H1 (cell line): ENCODE results near the gene HSF2.

Experiments
- CBX8 ChIP-seq: fragments of 300-800, 300-1000 bp; sonication (generic); IDR thresholded peaks from 2 replicates; pipeline ENCODE4 v1.7.1; 2016; ENCODE audit warnings: low read depth, low read length, borderline replicate concordance
- EP300 ChIP-seq, 2 experiments: IDR thresholded peaks; 1 replicate in 1 of 2; 2 replicates in 1 of 2; pipeline ENCODE4 v1.6.1; 2011 to 2012; ENCODE audit warnings: low read depth in 2 of 2, low read length in 2 of 2, mild to moderate bottlenecking in 2 of 2, borderline replicate concordance in 1 of 2, inconsistent platforms in 1 of 2, moderate library complexity in 1 of 2
- EZH2 ChIP-seq: fragments of 200-600 bp; sonication (generic); IDR thresholded peaks from 2 replicates; pipeline ENCODE4 v1.7.1; 2012; ENCODE audit warnings: low read depth, mild to moderate bottlenecking, moderate library complexity, low read length, inconsistent platforms; ENCODE audit not compliant: severe bottlenecking
- GABPA ChIP-seq: IDR thresholded peaks from 2 replicates; pipeline ENCODE4 v1.6.1; 2011; ENCODE audit warnings: mild to moderate bottlenecking, low read length, moderate library complexity, borderline replicate concordance; ENCODE audit not compliant: insufficient read depth
- MAFK ChIP-seq: IDR thresholded peaks from 2 replicates; pipeline ENCODE4 v1.6.1; 2012; ENCODE audit warnings: low read depth, mild to moderate bottlenecking, improper control_type of control experiment, low read length
- PHF8 ChIP-seq: fragments of 200-600 bp; sonication (generic); conservative IDR thresholded peaks from 2 replicates; pipeline ENCODE4 v1.7.1; 2012; ENCODE audit warnings: low read depth, mild to moderate bottlenecking, inconsistent platforms, low read length, moderate library complexity
- POLR2A ChIP-seq, 2 experiments: IDR thresholded peaks; 1 replicate in 1 of 2; 2 replicates in 1 of 2; pipeline ENCODE4 v1.6.1; 2011; ENCODE audit warnings: low read depth in 2 of 2, low read length in 2 of 2, mild to moderate bottlenecking in 2 of 2; ENCODE audit errors: control extremely low read depth in 1 of 2
- POLR2AphosphoS5 ChIP-seq: IDR thresholded peaks from 2 replicates; pipeline ENCODE4 v1.6.1; 2011; ENCODE audit warnings: low read depth, low read length
- TAF7 ChIP-seq: optimal IDR thresholded peaks from 2 replicates; pipeline ENCODE3; 2011; ENCODE audit warnings: low read depth, mild to moderate bottlenecking, inconsistent platforms, low read length, moderate library complexity, borderline replicate concordance
- TBP ChIP-seq: IDR thresholded peaks from 2 replicates; pipeline ENCODE4 v1.6.1; 2011; ENCODE audit warnings: low read depth, low read length, improper control_type of control experiment
- TF ChIP-seq, protein P1 (sequence below), 3 experiments: IDR thresholded peaks; 1 replicate in 2 of 3; 2 replicates in 1 of 3; pipeline versions ENCODE4 v1.5.1 to v1.6.1; 2011; ENCODE audit warnings: low read length in 3 of 3, mild to moderate bottlenecking in 3 of 3, inconsistent platforms in 2 of 3, low read depth in 1 of 3, moderate library complexity in 1 of 3; ENCODE audit not compliant: insufficient read depth in 1 of 3; ENCODE audit errors: control extremely low read depth in 1 of 3
- TF ChIP-seq, protein P2 (sequence below): IDR thresholded peaks from 2 replicates; pipeline ENCODE4 v1.6.1; 2011; ENCODE audit warnings: low read depth, mild to moderate bottlenecking, low read length; ENCODE audit not compliant: insufficient read depth
- TF ChIP-seq, protein P3 (sequence below): IDR thresholded peaks from 2 replicates; pipeline ENCODE4 v1.6.1; 2012; ENCODE audit warnings: inconsistent platforms

DNA sequence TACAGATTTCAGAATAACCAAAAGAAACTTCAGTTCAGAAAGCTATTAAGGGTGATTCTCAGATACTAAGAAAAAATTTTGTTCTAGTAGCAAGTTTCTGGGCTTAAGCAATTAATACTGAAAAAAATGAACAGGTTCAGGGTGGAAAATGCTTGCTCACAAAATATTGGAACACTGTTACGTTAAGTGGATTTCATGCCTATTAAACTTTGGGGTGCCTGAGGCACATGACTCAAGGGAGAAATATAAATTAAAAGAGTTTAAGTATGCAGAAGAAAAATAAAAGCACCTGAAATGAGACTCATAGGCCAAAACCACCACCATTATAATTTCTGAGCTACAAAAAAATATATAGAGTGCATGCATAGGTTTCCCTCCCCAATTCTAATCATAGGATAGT lies 32.3 kb upstream of the HSF2 start:
- no peak for TF ChIP-seq POLR2A (IDR thresholded peaks at IDR 0.05; ENCODE audit: control extremely low read depth in 1 of 2, low read depth in 2 of 2, low read length in 2 of 2)
- TF ChIP-seq, protein P1, sequence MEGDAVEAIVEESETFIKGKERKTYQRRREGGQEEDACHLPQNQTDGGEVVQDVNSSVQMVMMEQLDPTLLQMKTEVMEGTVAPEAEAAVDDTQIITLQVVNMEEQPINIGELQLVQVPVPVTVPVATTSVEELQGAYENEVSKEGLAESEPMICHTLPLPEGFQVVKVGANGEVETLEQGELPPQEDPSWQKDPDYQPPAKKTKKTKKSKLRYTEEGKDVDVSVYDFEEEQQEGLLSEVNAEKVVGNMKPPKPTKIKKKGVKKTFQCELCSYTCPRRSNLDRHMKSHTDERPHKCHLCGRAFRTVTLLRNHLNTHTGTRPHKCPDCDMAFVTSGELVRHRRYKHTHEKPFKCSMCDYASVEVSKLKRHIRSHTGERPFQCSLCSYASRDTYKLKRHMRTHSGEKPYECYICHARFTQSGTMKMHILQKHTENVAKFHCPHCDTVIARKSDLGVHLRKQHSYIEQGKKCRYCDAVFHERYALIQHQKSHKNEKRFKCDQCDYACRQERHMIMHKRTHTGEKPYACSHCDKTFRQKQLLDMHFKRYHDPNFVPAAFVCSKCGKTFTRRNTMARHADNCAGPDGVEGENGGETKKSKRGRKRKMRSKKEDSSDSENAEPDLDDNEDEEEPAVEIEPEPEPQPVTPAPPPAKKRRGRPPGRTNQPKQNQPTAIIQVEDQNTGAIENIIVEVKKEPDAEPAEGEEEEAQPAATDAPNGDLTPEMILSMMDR (IDR thresholded peaks at IDR 0.05; ENCODE audit: control extremely low read depth in 1 of 3, insufficient read depth in 1 of 3, low read depth in 1 of 3, low read length in 3 of 3), result no peak
- no peak for TF ChIP-seq TBP
- no peak for TF ChIP-seq POLR2AphosphoS5
- TF ChIP-seq TAF7, result no peak
- TF ChIP-seq MAFK, result no peak
- no peak for TF ChIP-seq EP300 (IDR thresholded peaks at IDR 0.05; ENCODE audit: borderline replicate concordance in 1 of 2, low read depth in 2 of 2, low read length in 2 of 2)
- TF ChIP-seq EZH2, result no peak
- TF ChIP-seq, protein P2, sequence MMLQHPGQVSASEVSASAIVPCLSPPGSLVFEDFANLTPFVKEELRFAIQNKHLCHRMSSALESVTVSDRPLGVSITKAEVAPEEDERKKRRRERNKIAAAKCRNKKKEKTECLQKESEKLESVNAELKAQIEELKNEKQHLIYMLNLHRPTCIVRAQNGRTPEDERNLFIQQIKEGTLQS, result no peak
- no peak for TF ChIP-seq CBX8
- TF ChIP-seq PHF8, result no peak
- TF ChIP-seq GABPA, result no peak
- TF ChIP-seq, protein P3, sequence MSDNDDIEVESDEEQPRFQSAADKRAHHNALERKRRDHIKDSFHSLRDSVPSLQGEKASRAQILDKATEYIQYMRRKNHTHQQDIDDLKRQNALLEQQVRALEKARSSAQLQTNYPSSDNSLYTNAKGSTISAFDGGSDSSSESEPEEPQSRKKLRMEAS, result no peak
